Measurements from ENCODE around the gene AJM1. TPM values are rescaled to one million over a fixed set of nuclear protein-coding genes. Genes with fewer than 3 reads are reported as not detected.

AJM1 gene
- total RNA-seq, 1 donor = 1.3 TPM

- H3K4me3 ChIP-seq (ENCODE audit: low read depth, low read length) = no peak overlapping the region
- TF ChIP-seq CTCF (IDR thresholded peaks at IDR 0.05; ENCODE audit: insufficient read depth, low read length) = no peak
- DNase-seq (ENCODE audit: low read depth) = no peak
These were observed 47.6 kb downstream of the AJM1 start for GRCh38 chr9:136889858-136890257.

GRCh38 chr9:136890661-136891060 lies 48.4 kb downstream of the AJM1 start:
- no peak for TF ChIP-seq CTCF (IDR thresholded peaks at IDR 0.05; ENCODE audit: insufficient read depth, low read length)
- DNase-seq (ENCODE audit: low read depth) = no peak
- no peak overlapping the region for H3K4me3 ChIP-seq (ENCODE audit: low read depth, low read length)

Small RNAs within 50 kb of the gene (small RNA-seq; reads per million reads assigned to genes)
- not detected for gene AL355987.2
- not detected for gene MIR4292
- 0.25 reads per million for gene MIR4479

Other genes with a start within 250 kb of the AJM1 start
- 2.4 and 5.6 TPM in 2 replicates for gene EGFL7, start 179.6 kb upstream of the AJM1 start, total RNA-seq (ENCODE audit: low replicate concordance)
- gene AGPAT2, start 155.0 kb upstream of the AJM1 start, total RNA-seq (ENCODE audit: low replicate concordance) = 6.2 and 29.0 TPM in 2 replicates
- gene DIPK1B, start 129.9 kb upstream of the AJM1 start, total RNA-seq (ENCODE audit: low replicate concordance) = 0.45 and 0.98 TPM in 2 replicates
- not detected in 2 replicates for gene LCN10, start 99.5 kb upstream of the AJM1 start, total RNA-seq (ENCODE audit: low replicate concordance)
- not detected in 2 replicates for gene LCN6, start 94.0 kb upstream of the AJM1 start, total RNA-seq (ENCODE audit: low replicate concordance)
- not detected in 2 replicates for gene LCN8, start 84.2 kb upstream of the AJM1 start, total RNA-seq (ENCODE audit: low replicate concordance)
- not detected in 2 replicates for gene LCN15, start 78.0 kb upstream of the AJM1 start, total RNA-seq (ENCODE audit: low replicate concordance)
- 9.4 and 30.8 TPM in 2 replicates for gene TMEM141, start 51.1 kb upstream of the AJM1 start, total RNA-seq (ENCODE audit: low replicate concordance)
- 0.16 TPM in 1 of 2 replicates, not detected in the other for gene CCDC183, start 46.1 kb upstream of the AJM1 start, total RNA-seq (ENCODE audit: low replicate concordance)
- 49.8 and 62.0 TPM in 2 replicates for gene RABL6, start 34.5 kb upstream of the AJM1 start, total RNA-seq (ENCODE audit: low replicate concordance)
- gene PHPT1, start 6.9 kb downstream of the AJM1 start, total RNA-seq (ENCODE audit: low replicate concordance) = 28.7 and 83.2 TPM in 2 replicates
- gene MAMDC4, start 9.9 kb downstream of the AJM1 start, total RNA-seq (ENCODE audit: low replicate concordance) = 0.81 TPM in 1 of 2 replicates, not detected in the other
- 83.0 and 248 TPM in 2 replicates for gene EDF1, start 23.8 kb downstream of the AJM1 start, total RNA-seq (ENCODE audit: low replicate concordance)
- 5.6 and 7.9 TPM in 2 replicates for gene TRAF2, start 44.0 kb downstream of the AJM1 start, total RNA-seq (ENCODE audit: low replicate concordance)
- 52.6 and 139 TPM in 2 replicates for gene FBXW5, start 102.3 kb downstream of the AJM1 start, total RNA-seq (ENCODE audit: low replicate concordance)
- gene C8G, start 102.8 kb downstream of the AJM1 start, total RNA-seq (ENCODE audit: low replicate concordance) = 0.36 TPM in 1 of 2 replicates, not detected in the other
- gene LCN12, start 109.8 kb downstream of the AJM1 start, total RNA-seq (ENCODE audit: low replicate concordance) = not detected in 2 replicates
- 27.6 and 32.8 TPM in 2 replicates for gene PTGDS, start 135.0 kb downstream of the AJM1 start, total RNA-seq (ENCODE audit: low replicate concordance)
- gene LCNL1, start 140.5 kb downstream of the AJM1 start, total RNA-seq (ENCODE audit: low replicate concordance) = 0.54 and 15.3 TPM in 2 replicates
- gene PAXX, start 149.9 kb downstream of the AJM1 start, total RNA-seq (ENCODE audit: low replicate concordance) = 7.1 and 18.3 TPM in 2 replicates
- gene CLIC3, start 154.1 kb downstream of the AJM1 start, total RNA-seq (ENCODE audit: low replicate concordance) = 4.3 and 5.2 TPM in 2 replicates
- 21.0 and 25.0 TPM in 2 replicates for gene ABCA2, start 185.8 kb downstream of the AJM1 start, total RNA-seq (ENCODE audit: low replicate concordance)
- gene FUT7, start 189.6 kb downstream of the AJM1 start, total RNA-seq (ENCODE audit: low replicate concordance) = not detected in 2 replicates
- gene NPDC1, start 203.7 kb downstream of the AJM1 start, total RNA-seq (ENCODE audit: low replicate concordance) = 23.8 and 31.6 TPM in 2 replicates
- 0.09 TPM in 1 of 2 replicates, not detected in the other for gene ENTPD2, start 211.6 kb downstream of the AJM1 start, total RNA-seq (ENCODE audit: low replicate concordance)
- 0.41 and 1.5 TPM in 2 replicates for gene SAPCD2, start 228.1 kb downstream of the AJM1 start, total RNA-seq (ENCODE audit: low replicate concordance)
- 12.7 and 17.7 TPM in 2 replicates for gene UAP1L1, start 235.0 kb downstream of the AJM1 start, total RNA-seq (ENCODE audit: low replicate concordance)
- 50.8 and 103 TPM in 2 replicates for gene MAN1B1, start 244.5 kb downstream of the AJM1 start, total RNA-seq (ENCODE audit: low replicate concordance)

Data from fibroblast of the aortic adventitia (primary cell).